GM21619 (cell line): ENCODE measurements around the gene UBA3.

Experiments
- ATAC-seq: cut with Tn5 transposase; IDR thresholded peaks from one replicate; pipeline ENCODE4 v1.9.1; 2021; ENCODE audit not compliant: unreplicated experiment

Gene UBA3

GRCh38 chr3:69072928-69073327 lies 7.2 kb downstream of the UBA3 start:
- no peak for ATAC-seq

- no peak for ATAC-seq
Measured at GRCh38 chr3:69066121-69066520, 14.0 kb downstream of the UBA3 start.

- ATAC-seq, result no peak
Measured at GRCh38 chr3:69065318-69065964, 14.7 kb downstream of the UBA3 start.

GRCh38 chr3:69063636-69064035 lies 16.5 kb downstream of the UBA3 start:
- no peak for ATAC-seq

- ATAC-seq, result no peak
Measured at GRCh38 chr3:69059688-69060087, 20.5 kb downstream of the UBA3 start.

GRCh38 chr3:69058947-69059224 lies 21.3 kb downstream of the UBA3 start:
- no peak for ATAC-seq

- peak; percentile 100 for ATAC-seq
Measured at GRCh38 chr3:69058180-69058946, 21.8 kb downstream of the UBA3 start.

- peak; percentile 0 for ATAC-seq
Measured at GRCh38 chr3:69052472-69052898, 27.7 kb downstream of the UBA3 start.

GRCh38 chr3:69051756-69052471 lies 28.3 kb downstream of the UBA3 start, which contains the start of gene TMF1:
Gene TMF1 (minus strand): TSS chr3:69052333. CDS start chr3:69052086, 247 bp downstream.
- peak; percentile 98 for ATAC-seq

GRCh38 chr3:69048990-69049389 lies 31.2 kb downstream of the UBA3 start:
- no peak for ATAC-seq

GRCh38 chr3:69044608-69045007 lies 35.6 kb downstream of the UBA3 start:
- ATAC-seq, result no peak

- no peak for ATAC-seq
Measured at GRCh38 chr3:69033470-69033869, 46.7 kb downstream of the UBA3 start.

GRCh38 chr3:69032737-69033136 lies 47.4 kb downstream of the UBA3 start:
- no peak for ATAC-seq

- ATAC-seq, result no peak
Measured at GRCh38 chr3:69032142-69032541, 48.0 kb downstream of the UBA3 start.

- no peak for ATAC-seq
Measured at GRCh38 chr3:69031635-69032034, 48.5 kb downstream of the UBA3 start.

- no peak for ATAC-seq
Measured at GRCh38 chr3:69020857-69021256, 59.3 kb downstream of the UBA3 start.

GRCh38 chr3:69020424-69020823 lies 59.7 kb downstream of the UBA3 start:
- no peak for ATAC-seq

- ATAC-seq, result no peak
Measured at GRCh38 chr3:69016901-69017300, 63.3 kb downstream of the UBA3 start.

GRCh38 chr3:69016102-69016501 lies 64.1 kb downstream of the UBA3 start:
- no peak for ATAC-seq

GRCh38 chr3:69014022-69014580 lies 66.1 kb downstream of the UBA3 start:
- ATAC-seq, result no peak

- peak; percentile 75 for ATAC-seq
Measured at GRCh38 chr3:69013253-69014021, 66.7 kb downstream of the UBA3 start, which contains the start of gene EOGT. Gene EOGT (minus strand): TSS chr3:69013684. CDS start chr3:69009846, 3,838 bp downstream.
